ENCODE results near the gene TBX3. TPM values are rescaled to one million over a fixed set of nuclear protein-coding genes. Genes with fewer than 3 reads are reported as not detected.

TBX3 gene
- total and polyA plus RNA-seq, 12 donors = 4.0 to 32.4 (median 11.4) TPM

GRCh38 chr12:114658002-114658441 is 26.0 kb downstream of the TBX3 start:
- 69 to 79% methylated on average over 1 of the region's 1 CpG for WGBS, 2 donors
- ATAC-seq = no peak
- H3K4me3 ChIP-seq = no peak overlapping the region
- H3K4me1 ChIP-seq = peaks cover 0 to 8% (median 0%) of the 10 kb centered on the region in 9 donors
- H3K36me3 ChIP-seq = no peaks in the 10 kb centered on the region
- H3K9me3 ChIP-seq = no peaks in the 10 kb centered on the region
- TF ChIP-seq CTCF (IDR thresholded peaks at IDR 0.05) = no peak
- H3K27me3 ChIP-seq = peaks cover 0 to 66% (median 41%) of the 10 kb centered on the region in 7 donors
- intact Hi-C loops (cut with DNase I) = no loop called here
- no peak for DNase-seq
- H3K27ac ChIP-seq = no peak overlapping the region

- no peaks in the 10 kb centered on the region for H3K36me3 ChIP-seq
- H3K27ac ChIP-seq = no peak overlapping the region
- peaks cover 0 to 6% (median 0%) of the 10 kb centered on the region in 9 donors for H3K4me1 ChIP-seq
- no peaks in the 10 kb centered on the region for H3K9me3 ChIP-seq
- no peak for TF ChIP-seq CTCF (IDR thresholded peaks at IDR 0.05)
- 78 to 92% methylated on average over 6 of the region's 6 CpGs for WGBS, 2 donors
- intact Hi-C loops (cut with DNase I) = no loop called here
- H3K4me3 ChIP-seq = no peak overlapping the region
- no peak for DNase-seq
- ATAC-seq = no peak
- peaks cover 0 to 62% (median 36%) of the 10 kb centered on the region in 7 donors for H3K27me3 ChIP-seq
These were observed 26.4 kb downstream of the TBX3 start for GRCh38 chr12:114657597-114657920.

- ATAC-seq = no peak
- Histone ChIP-seq H3K36me3 (no peaks in the 10 kb centered on the region), H3K9me3 (no peaks in the 10 kb centered on the region), H3K27ac (no peak overlapping the region), H3K4me1 (peaks cover 0 to under 1% (median 0%) of the 10 kb centered on the region in 9 donors), H3K27me3 (peaks cover 0 to 62% (median 37%) of the 10 kb centered on the region in 7 donors), H3K4me3 (no peak overlapping the region)
- 77 to 86% methylated on average over 8 of the region's 8 CpGs for WGBS, 2 donors
- no peak for DNase-seq
- intact Hi-C loops (cut with DNase I) = no loop called here
- no peak for TF ChIP-seq CTCF (IDR thresholded peaks at IDR 0.05)
These were observed 26.9 kb downstream of the TBX3 start for GRCh38 chr12:114656906-114657596.

- intact Hi-C loops (cut with DNase I) = no loop called here
These were observed 27.8 kb downstream of the TBX3 start for GRCh38 chr12:114655934-114656749.

More at GRCh38 chr12:114655934-114656749, 27.8 kb downstream of the TBX3 start:
- ATAC-seq (no peak), DNase-seq (no peak)
- TF ChIP-seq CTCF (IDR thresholded peaks at IDR 0.05) = no peak
- no peak overlapping the region for H3K4me3 ChIP-seq
- H3K4me1 ChIP-seq = no peaks in the 10 kb centered on the region
- WGBS, 2 donors = 54 to 61% methylated on average over 12 of the region's 12 CpGs
- H3K9me3 ChIP-seq = no peaks in the 10 kb centered on the region
- H3K27ac ChIP-seq = no peak overlapping the region
- peaks cover 0 to 54% (median 41%) of the 10 kb centered on the region in 7 donors for H3K27me3 ChIP-seq
- no peaks in the 10 kb centered on the region for H3K36me3 ChIP-seq
